ENCODE measurements around the gene SH3GLB2.

The SH3GLB2 gene

GRCh38 chr9:129028192-129028966 lies at the start of gene SH3GLB2:
Gene SH3GLB2 (minus strand): TSS chr9:129028331. CDS start chr9:129028154, 177 bp downstream.
- FAIRE-seq, result no peak
- peak; percentile 98 for DNase-seq (ENCODE audit: low spot score)

- DNase-seq (ENCODE audit: low spot score) (no peak), FAIRE-seq (no peak)
Observed at GRCh38 chr9:129077236-129077635, 49.1 kb upstream of the SH3GLB2 start.

GRCh38 chr9:129076640-129077037 lies 48.5 kb upstream of the SH3GLB2 start:
- DNase-seq (ENCODE audit: low spot score) (no peak), FAIRE-seq (no peak)

- DNase-seq (ENCODE audit: low spot score) (no peak), FAIRE-seq (no peak)
Observed at GRCh38 chr9:129075996-129076639, 48.0 kb upstream of the SH3GLB2 start.

GRCh38 chr9:129074106-129074505 lies 46.0 kb upstream of the SH3GLB2 start:
- no peak for DNase-seq (ENCODE audit: low spot score)
- FAIRE-seq, result no peak

- no peak for DNase-seq (ENCODE audit: low spot score)
Observed at GRCh38 chr9:129073404-129073803, 45.3 kb upstream of the SH3GLB2 start.

GRCh38 chr9:129072171-129072570 lies 44.0 kb upstream of the SH3GLB2 start:
- FAIRE-seq (no peak), DNase-seq (ENCODE audit: low spot score) (no peak)

More at GRCh38 chr9:129073404-129073803, 45.3 kb upstream of the SH3GLB2 start:
- FAIRE-seq, result no peak

GRCh38 chr9:129071526-129072126 lies 43.5 kb upstream of the SH3GLB2 start:
- no peak for FAIRE-seq
- DNase-seq (ENCODE audit: low spot score), result no peak

- FAIRE-seq (no peak), DNase-seq (ENCODE audit: low spot score) (no peak)
Observed at GRCh38 chr9:129070696-129071525, 42.8 kb upstream of the SH3GLB2 start.

GRCh38 chr9:129069862-129070641 lies 41.9 kb upstream of the SH3GLB2 start:
- FAIRE-seq, result no peak
- DNase-seq (ENCODE audit: low spot score), result no peak

GRCh38 chr9:129068990-129069861 lies 41.1 kb upstream of the SH3GLB2 start:
- DNase-seq (ENCODE audit: low spot score) (no peak), FAIRE-seq (no peak)

GRCh38 chr9:129068110-129068509 lies 40.0 kb upstream of the SH3GLB2 start:
- FAIRE-seq (no peak), DNase-seq (ENCODE audit: low spot score) (no peak)

GRCh38 chr9:129064499-129064908 lies 36.4 kb upstream of the SH3GLB2 start:
- FAIRE-seq, result no peak
- no peak for DNase-seq (ENCODE audit: low spot score)

- no peak for DNase-seq (ENCODE audit: low spot score)
- FAIRE-seq, result peak; percentile 56
Observed at GRCh38 chr9:129063061-129063460, 34.9 kb upstream of the SH3GLB2 start.

- FAIRE-seq, result no peak
- DNase-seq (ENCODE audit: low spot score), result no peak
Observed at GRCh38 chr9:129060991-129061390, 32.9 kb upstream of the SH3GLB2 start.

- DNase-seq (ENCODE audit: low spot score) (no peak), FAIRE-seq (no peak)
Observed at GRCh38 chr9:129059796-129060785, 32.0 kb upstream of the SH3GLB2 start.

GRCh38 chr9:129058965-129059795 lies 31.0 kb upstream of the SH3GLB2 start:
- DNase-seq (ENCODE audit: low spot score) (no peak), FAIRE-seq (no peak)

Data from urothelium cell line (cell line).